Mucosa of stomach (tissue), 1 donor: ENCODE data around the gene C1R.

Source experiments
- H3K27me3 ChIP-seq: one replicate; pipeline ENCODE4 v1.7.0; 2013; ENCODE audit warnings: mild to moderate bottlenecking, low read length; ENCODE audit not compliant: control insufficient read depth, insufficient read depth
- H3K36me3 ChIP-seq: one replicate; pipeline ENCODE4 v1.7.0; 2013; ENCODE audit warnings: low read length; ENCODE audit not compliant: control insufficient read depth, insufficient read depth
- H3K4me1 ChIP-seq: one replicate; pipeline ENCODE4 v1.7.0; 2013; ENCODE audit warnings: mild to moderate bottlenecking, low read length; ENCODE audit not compliant: control insufficient read depth, insufficient read depth
- H3K4me3 ChIP-seq: one replicate; pipeline ENCODE4 v1.7.0; 2013; ENCODE audit warnings: low read length
- H3K9ac ChIP-seq: one replicate; pipeline ENCODE4 v1.7.0; 2013; ENCODE audit warnings: mild to moderate bottlenecking, low read length, moderate library complexity
- H3K9me3 ChIP-seq: one replicate; pipeline ENCODE4 v1.7.0; 2013; ENCODE audit warnings: mild to moderate bottlenecking, low read length, moderate library complexity; ENCODE audit not compliant: control insufficient read depth
- donor health status: Pancreatic carcinoma.

The C1R gene

DNA sequence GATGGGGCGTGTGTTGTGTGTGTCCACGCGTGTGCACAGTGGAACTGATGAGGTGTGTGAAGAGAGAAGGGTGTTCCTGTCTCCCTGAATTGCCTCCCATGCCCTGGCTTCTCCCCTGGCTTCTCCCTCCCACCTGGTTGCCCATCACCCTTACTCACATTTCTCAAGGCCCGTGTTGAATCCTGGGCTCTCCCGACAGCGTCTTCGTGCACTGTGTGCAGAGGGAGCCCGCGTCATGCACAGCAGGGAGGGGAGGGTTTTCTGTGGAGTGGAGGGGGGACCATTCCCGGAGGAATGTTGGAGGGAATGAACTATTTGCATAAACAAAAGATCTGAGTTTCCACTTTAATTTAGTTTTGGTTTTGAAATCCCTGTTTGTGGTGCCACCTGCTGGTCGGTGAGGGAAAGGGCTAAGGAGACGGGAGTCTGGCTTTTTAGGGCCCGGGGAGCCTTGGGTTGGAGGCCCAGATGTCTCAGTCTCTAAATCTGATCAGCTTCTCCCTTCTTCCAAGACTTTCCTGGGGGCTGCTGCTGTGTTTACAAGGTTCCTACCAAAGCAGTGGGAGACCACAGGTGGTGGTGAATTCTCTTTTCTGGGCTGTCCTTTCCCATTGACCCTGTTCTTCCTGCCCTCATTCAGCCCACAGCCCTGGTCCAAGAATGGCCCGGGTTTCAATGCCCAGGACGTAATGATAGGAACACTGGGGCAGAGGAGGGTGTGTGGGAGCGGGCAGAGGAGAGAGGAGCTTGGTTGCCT lies at the start of gene C1R:
C1R (minus strand) TSS at position 217 of the 757 bp plus-strand sequence; CDS start at position 160, 57 bp downstream.
- Histone ChIP-seq H3K4me1 (peaks cover 9% of the 10 kb centered on the region), H3K27me3 (peaks cover 5% of the 10 kb centered on the region), H3K4me3 (peak within 1 kb of the TSS; percentile 75), H3K9ac (peak within 1 kb of the TSS; percentile 49), H3K9me3 (no peaks in the 10 kb centered on the region), H3K36me3 (no peaks in the 10 kb centered on the region)

DNA sequence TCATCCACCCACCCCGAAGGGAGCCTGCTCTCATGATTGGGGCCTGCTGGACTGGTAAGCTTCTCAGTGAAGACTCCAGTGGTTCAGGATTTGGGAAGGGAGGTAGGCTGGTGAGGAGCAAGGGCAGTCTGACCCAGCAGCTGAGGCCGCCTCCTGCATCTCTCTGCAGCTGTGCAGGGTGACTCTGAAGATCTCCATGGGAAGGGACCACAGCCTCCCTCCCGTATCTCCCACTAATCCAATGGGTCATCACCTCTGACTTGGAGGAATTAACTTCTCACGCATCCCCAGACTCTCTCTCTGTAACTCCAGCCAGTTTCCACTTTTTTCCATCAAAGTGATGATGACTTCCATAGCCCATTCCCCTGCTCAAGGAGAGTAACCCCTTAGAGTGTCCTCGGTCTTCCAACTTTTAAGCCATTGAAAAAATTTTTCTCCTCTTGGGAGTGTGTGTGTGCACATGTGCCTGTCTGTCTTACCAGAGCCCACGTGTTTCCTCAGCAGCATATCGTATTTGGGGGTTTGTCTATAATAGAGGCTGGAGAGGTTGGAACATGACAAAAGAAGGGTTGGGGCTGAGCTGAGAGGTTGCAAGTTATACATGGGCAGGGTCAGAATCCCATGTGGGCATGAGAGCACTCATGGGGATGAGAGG lies 49.2 kb upstream of the C1R start:
- no peak overlapping the region for H3K4me3 ChIP-seq
- no peaks in the 10 kb centered on the region for H3K9me3 ChIP-seq
- no peaks in the 10 kb centered on the region for H3K27me3 ChIP-seq
- H3K36me3 ChIP-seq, result no peaks in the 10 kb centered on the region
- no peaks in the 10 kb centered on the region for H3K4me1 ChIP-seq
- no peak overlapping the region for H3K9ac ChIP-seq

DNA sequence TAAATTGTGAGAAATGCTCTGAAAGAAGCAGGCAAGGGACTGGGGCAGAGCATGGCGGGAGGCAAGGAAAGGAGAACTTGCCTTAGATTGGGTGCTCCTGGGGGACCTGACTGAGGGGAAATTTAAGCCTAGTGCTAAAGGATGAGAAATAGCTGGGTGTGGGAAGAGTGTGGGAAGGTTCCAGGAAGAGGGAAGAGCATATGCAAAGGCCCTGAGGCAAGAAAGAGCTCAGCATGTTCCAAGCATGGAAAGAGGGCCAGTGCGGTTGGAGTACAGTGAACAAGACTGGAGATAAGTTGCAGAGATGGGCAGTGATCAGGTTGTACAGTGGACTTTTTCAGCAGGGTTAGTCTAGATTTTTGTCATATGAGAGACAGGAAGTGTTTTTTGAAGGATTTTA lies 47.0 kb upstream of the C1R start:
- H3K9me3 ChIP-seq, result no peaks in the 10 kb centered on the region
- no peak overlapping the region for H3K4me3 ChIP-seq
- H3K27me3 ChIP-seq, result no peaks in the 10 kb centered on the region
- H3K36me3 ChIP-seq, result peaks cover 5% of the 10 kb centered on the region
- H3K4me1 ChIP-seq, result no peaks in the 10 kb centered on the region
- no peak overlapping the region for H3K9ac ChIP-seq

DNA sequence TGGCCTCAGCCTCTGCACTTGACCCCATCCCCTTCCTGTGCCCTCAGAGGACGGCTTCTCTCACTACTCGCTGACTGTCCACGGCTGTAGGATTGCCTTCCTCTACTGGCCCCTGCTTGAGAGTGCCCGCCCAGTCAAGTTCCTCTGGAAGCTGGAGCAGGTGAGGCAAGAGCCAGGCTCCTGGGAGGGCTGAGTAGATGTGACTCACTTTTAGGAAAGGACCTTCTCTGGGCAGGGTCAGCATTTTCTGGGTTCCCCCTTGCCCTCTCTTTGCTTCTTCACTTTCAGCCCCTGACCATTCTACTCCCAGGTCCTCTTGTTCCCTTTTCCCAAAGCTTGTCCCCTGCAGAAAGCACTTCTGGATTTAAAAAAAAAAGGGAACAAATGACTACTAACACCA lies 45.7 kb upstream of the C1R start:
- Histone ChIP-seq H3K36me3 (peaks cover 5% of the 10 kb centered on the region), H3K9me3 (no peaks in the 10 kb centered on the region), H3K27me3 (no peaks in the 10 kb centered on the region), H3K4me3 (no peak overlapping the region), H3K9ac (no peak overlapping the region), H3K4me1 (no peaks in the 10 kb centered on the region)

DNA sequence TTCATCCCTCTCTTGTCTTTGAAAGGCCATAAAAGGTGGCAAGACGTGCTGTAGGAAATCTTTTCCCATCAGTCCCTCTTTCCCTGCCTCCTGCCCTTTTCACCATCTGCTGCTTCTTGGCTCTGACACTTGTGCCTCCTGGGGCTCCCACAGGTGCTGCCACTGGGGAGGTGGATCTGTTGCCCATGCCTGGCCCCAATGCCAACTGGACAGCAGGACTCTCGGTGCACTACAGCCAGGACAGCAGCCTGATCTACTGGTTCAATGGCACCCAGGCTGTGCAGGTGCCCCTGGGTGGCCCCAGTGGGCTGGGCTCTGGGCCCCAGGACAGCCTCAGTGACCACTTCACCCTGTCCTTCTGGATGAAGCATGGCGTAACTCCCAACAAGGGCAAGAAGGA lies 44.4 kb upstream of the C1R start:
- Histone ChIP-seq H3K36me3 (peaks cover 5% of the 10 kb centered on the region), H3K9ac (no peak overlapping the region)

DNA sequence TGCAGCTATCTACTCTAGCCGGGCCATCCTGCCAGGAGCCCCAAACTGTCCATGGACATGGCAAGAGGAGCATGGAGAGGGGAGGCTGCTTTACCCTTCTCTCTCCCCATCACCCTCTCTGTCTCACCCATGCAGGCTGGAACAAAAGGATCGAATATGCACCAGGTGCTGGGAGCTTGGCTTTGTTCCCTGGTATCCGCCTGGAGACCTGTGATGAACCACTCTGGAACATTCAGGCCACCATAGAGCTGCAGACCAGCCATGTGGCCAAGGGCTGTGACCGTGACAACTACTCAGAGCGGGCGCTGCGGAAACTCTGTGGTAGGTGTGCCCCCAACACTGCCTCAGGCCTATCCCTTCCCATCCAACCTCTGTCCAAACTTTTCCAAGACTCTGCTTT lies 43.8 kb upstream of the C1R start:
- Histone ChIP-seq H3K9me3 (no peaks in the 10 kb centered on the region), H3K9ac (no peak overlapping the region), H3K4me3 (no peak overlapping the region), H3K27me3 (peaks cover 4% of the 10 kb centered on the region), H3K4me1 (peaks cover 3% of the 10 kb centered on the region), H3K36me3 (peaks cover 5% of the 10 kb centered on the region)

More for the DNA sequence above, 44.4 kb upstream of the C1R start:
- Histone ChIP-seq H3K4me3 (no peak overlapping the region), H3K4me1 (no peaks in the 10 kb centered on the region), H3K9me3 (no peaks in the 10 kb centered on the region), H3K27me3 (no peaks in the 10 kb centered on the region)

DNA sequence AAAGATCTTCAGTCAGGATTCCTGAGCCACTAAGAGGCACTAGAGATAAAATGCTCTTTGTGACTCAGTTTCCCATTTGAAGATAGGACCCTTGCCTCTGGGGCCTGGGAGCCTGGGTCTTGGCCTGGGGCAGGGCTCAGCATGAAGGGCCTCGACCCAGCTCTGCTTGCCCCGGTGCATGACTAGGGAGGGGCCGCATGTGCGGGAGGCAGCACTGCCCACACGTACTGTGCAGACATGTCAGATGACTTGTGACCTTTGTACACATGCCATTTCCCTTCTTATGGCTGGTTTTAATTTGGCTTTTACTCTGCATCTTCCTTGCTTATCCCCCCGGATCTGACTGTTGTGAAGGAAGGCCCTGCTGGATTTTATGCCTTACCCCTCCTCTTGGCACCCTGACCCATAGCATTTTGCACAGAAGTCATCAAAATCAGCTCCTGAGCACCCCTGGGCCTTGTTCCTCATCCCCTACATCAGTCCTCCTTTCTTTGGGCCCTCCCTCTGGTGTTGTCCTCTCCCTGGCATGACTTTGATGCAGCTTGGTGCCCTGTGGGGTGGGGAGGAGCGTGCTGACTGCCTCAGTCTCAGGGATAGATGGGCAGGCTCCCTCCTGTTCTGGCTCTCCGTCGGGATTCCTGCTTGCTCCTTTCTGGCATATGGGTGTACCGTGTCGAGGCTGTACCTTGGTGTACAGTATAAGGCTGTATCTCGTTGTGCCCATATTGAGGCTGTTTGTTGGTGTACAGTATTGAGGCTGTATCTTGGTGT lies 42.3 kb upstream of the C1R start:
- H3K9ac ChIP-seq, result no peak overlapping the region
- peaks cover 18% of the 10 kb centered on the region for H3K4me1 ChIP-seq
- no peak overlapping the region for H3K4me3 ChIP-seq
- no peaks in the 10 kb centered on the region for H3K9me3 ChIP-seq
- H3K36me3 ChIP-seq, result peaks cover 5% of the 10 kb centered on the region
- H3K27me3 ChIP-seq, result peaks cover 19% of the 10 kb centered on the region

DNA sequence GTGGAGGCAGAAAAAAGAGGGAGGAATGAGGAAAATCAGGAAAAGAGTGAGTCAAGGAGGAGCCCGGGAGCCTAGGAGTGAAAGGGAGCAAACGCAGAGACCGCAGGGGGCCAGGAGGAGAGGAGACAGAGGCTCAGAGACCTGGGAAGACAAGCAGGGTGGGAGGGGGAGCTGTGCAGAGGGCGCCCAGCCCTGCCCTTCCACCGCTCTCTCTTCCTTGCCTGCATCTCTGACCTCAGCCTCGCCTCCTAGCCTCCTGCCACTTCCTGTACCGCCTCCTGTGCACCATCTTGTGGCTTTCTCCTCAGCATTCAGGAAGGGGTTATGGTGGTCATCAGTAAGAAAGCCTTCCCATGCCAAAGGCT lies 39.2 kb upstream of the C1R start:
- Histone ChIP-seq H3K27me3 (peaks cover 29% of the 10 kb centered on the region), H3K9me3 (no peaks in the 10 kb centered on the region), H3K4me3 (no peak overlapping the region), H3K9ac (no peak overlapping the region), H3K36me3 (peaks cover 5% of the 10 kb centered on the region), H3K4me1 (peaks cover 25% of the 10 kb centered on the region)

DNA sequence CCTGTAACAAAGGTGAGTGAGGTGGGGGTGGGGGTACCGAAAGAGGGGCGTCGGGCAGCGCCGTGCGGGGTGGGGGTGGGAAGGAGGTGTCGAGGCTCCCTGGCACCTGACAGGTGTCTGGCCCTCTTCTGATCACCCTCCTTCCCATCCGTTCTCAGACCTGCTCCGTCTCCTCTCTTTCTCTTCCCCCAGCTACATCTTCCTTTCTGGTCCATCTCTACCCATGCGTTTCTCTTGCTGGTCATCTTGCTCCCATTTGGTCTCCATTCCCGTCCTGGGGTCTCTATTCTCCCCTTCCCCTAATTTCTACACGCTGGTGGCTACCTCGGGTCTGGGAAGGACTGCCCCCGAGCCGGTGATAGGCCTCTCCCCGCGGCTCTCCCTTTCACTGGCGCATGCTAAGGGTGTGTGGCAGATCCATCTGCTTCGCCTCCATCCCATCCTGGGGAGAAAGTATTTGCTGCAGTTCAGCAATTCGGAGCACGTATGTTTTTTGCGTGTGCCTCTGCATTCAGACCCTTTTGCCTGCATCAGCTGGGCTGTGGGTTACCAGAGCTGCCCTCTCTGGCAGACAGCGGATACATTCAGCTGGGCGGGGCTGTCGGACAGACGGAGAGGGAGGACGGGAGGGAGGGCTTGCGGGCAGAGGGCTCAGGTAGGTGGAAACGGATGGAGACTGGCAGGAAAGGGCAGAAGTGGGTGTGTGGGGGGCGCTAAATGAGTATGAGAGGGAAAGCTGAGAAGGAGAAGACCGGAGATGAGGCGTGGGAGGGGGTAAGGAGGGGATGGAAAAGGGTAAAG lies 38.7 kb upstream of the C1R start:
- peaks cover 25% of the 10 kb centered on the region for H3K4me1 ChIP-seq
- H3K4me3 ChIP-seq, result peak overlapping the region; percentile 56
- peaks cover 5% of the 10 kb centered on the region for H3K36me3 ChIP-seq
- no peaks in the 10 kb centered on the region for H3K9me3 ChIP-seq
- H3K9ac ChIP-seq, result peak overlapping the region; percentile 72
- peaks cover 29% of the 10 kb centered on the region for H3K27me3 ChIP-seq

DNA sequence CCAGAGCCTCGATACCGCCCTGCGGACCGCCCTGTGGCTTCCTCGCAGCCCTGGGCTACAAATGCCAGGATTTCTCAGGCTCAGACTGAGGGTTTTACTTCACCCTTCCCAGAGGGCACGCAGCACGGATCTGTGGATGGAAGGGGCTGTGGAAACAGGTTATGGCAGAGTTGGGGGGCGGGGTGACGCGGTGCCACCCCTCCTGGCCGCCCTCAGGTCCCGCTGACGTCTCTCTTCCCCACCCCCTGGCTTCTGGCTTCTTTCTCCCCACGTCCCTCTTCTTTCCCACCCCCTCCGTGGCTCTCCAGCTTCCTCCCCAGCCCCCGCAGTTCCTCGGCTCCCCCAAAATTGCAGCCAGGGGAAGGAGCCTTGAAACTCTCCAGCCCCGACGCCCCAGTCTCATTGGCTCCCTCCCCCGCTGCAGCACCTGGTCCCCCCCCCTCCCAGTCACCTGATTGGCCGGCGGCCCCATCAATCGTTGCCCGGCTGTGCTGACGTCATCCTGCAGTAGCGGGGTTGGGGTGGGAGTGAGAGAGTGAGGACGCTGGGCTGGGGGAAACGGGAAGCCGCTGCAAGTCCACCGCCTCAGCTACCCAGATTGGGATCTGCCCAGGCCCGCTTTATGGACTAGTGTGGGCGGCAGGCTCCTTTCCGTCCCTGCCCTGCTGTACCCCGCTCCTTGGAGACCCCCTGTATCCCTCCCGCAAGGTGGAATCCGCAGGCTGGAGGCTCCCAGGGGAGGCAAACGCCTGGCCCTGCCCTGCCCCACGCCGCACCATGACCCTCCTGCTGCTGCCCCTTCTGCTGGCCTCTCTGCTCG lies 37.8 kb upstream of the C1R start, which contains the start of gene CLSTN3:
CLSTN3 (plus strand) TSS at position 500 of the 820 bp plus-strand sequence; CDS start at position 778, 278 bp downstream.
- H3K4me1 ChIP-seq, result peaks cover 25% of the 10 kb centered on the region
- H3K36me3 ChIP-seq, result peaks cover under 1% of the 10 kb centered on the region
- no peaks in the 10 kb centered on the region for H3K9me3 ChIP-seq
- peaks cover 29% of the 10 kb centered on the region for H3K27me3 ChIP-seq
- peak within 1 kb of the TSS; percentile 72 for H3K9ac ChIP-seq
- H3K4me3 ChIP-seq, result peak within 1 kb of the TSS; percentile 56
